HG03432 (cell line): ENCODE results near the gene TMEM150A.
"Not testable (repeated sequence)": the region's sequence is repeated elsewhere in the genome, so short reads cannot be mapped to it uniquely, and the experiment has no call there.

Experiments used
- ATAC-seq: cut with Tn5 transposase; IDR thresholded peaks from one replicate; pipeline ENCODE4 v1.9.1; 2021; ENCODE audit warnings: mild to moderate bottlenecking, moderate library complexity; ENCODE audit not compliant: unreplicated experiment

The TMEM150A gene

DNA sequence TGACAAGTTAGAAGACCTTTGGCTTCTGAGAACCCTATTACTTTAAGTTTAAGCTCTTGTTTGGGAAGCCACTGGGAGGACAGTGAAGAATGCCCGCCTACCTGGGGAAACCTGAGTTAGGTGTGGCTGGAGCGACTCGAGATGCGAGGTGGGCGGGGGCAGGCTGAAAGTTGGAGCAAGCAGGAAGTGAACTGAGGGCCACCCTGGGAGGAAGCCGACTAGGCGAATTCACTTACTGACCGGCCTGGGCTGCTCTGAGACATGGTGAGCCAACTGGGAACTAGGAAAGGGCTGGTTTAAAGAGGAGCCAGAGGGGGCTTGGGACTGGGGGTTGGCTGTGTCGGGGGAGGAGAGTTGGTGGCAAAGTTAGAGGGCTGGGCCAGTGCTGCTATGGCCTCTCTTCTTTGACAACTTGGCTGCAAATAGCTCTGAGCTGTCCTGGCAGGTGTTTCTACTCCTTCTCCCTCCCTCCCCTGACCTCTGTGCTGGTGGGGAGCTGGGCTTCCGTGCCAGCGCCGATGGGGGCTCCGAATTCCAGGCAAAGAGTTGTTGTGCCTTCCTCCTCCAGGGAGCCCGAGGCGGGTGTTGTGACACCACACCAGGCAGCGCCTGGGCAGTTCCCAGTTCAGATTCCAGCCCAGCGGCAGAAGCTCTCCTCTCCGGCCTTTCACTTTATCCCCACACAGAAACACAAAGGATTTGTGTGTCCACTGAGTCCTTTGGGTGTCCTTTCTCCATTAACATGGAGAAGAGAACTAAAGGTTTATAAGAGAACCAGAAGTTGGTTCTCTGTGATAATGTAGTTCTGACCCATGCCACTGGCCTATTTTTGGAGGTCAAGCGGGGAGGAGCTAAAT, 24.9 kb downstream of the TMEM150A start, which contains the start of gene VAMP8:
VAMP8 (plus strand) TSS at position 201 of the 857 bp plus-strand sequence; CDS start at position 262, 61 bp downstream.
- peak; percentile 67 for ATAC-seq

DNA sequence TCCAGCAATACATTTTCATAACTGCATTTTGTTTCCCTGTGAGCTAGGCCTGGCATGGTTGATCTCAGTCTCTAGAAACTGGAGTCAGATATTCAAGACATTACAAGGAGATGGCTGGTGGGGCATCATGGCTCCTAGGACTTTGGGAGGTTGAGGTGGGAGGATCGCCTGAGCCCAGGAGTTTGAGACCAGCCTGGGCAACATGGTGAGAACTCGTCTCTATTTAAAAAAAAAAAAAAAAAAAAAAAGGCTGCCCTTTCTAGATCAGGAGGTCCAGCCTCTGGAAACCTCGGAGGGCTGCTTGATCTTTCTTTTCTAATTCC, 25.5 kb downstream of the TMEM150A start:
- ATAC-seq: no peak

DNA sequence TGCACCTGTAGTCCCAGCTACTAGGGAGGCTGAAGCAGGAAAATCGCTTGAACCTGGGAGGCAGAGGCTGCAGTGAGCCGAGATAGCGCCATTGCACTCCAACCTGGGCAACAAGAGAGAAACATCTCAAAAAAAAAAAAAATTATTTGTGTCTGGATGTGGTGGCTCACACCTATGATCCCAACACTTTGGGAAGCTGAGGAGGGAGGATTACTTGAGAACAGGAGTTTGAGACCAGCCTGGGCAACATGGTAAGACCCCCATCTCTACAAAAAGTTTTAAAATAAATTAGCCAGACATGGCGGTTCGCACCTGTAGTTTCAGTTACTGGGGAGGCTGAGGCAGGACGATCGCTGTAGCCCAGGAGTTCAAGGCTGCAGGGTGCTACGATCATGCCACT, 26.8 kb downstream of the TMEM150A start:
- no peak for ATAC-seq

DNA sequence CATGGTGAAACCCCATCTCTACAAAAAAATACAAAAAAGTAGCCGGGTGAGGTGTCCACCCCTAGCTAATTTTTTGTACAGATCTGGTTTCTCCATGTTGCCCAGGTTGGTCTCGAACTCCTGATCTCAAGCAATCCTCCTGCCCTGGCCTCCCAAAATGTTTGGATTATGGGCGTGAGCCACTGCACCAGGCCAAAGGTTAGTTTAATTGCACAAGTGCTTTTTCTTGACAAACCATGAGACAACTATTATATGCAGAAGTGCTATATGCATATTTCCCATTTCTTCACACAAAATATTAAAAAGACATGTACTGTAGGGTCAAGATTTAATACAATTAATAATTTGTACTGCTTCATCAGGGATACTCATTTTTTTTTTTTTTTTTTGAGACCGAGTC, 36.2 kb downstream of the TMEM150A start:
- no peak for ATAC-seq

DNA sequence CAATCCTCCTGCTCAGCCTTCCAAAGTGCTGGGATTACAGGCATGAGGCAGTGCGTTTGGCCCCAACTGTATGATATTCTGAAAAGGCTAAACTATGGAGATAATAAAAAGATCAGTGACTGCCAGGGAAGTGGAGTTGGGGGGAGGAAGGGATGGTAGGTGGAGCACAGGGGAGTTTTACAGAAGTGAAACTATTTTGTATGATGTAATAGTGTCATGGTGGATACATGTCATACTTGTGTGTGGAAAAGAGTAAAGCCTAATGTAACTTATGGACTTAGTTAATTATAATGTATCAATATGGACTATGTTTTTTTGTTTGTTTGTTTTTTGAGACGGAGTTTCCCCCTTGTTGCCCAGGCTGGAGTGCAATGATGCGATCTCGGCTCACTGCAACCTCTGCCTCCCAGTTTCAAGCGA, 38.3 kb downstream of the TMEM150A start:
- no peak for ATAC-seq

DNA sequence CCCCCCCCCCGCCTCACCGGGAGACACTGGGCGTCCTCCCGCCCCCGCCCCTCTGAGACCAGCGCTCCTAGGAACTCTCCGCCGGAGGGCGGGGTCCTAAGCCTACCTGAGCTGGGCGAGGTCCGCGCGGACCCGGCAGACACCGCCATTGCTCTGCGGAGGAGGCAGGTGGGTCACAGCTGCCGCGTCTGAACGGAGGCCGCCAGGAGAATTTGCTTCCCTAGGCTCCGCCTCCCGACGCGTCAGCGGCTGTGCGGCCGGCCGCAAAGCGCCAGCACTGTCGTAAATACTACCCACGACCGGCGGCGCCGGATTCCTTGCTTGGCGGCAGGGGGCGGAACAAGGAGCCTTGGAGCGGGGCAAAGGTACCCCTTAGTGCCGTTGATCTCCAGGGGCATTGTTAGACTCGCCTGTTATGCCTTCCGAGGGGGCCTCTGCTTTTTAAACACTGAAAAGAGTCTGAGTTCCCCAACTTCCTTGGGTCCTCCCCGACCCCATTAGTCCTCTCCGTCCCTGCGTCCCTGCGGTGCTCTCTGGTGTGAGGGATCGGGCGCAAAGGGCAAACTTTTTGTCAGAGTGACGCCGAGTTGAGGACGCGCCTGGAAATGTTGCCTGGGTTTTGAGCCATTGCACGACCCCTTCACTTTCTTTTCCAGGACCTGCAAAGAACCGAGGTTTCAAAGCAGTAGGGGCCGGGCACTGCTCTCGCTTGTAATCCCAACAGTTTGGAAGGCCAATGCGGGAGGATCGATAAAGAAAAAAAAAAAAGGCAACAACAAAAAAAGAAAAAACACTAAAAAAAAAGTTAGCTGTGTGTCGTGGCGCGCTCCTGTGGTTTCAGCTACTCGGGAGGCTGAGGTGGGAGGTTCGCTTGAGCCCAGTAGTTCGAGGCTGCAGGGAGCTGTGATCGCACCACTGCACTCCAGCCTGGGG, 41.0 kb downstream of the TMEM150A start, which contains the start of gene GGCX:
GGCX (minus strand) TSS at position 214 of the 933 bp plus-strand sequence; CDS start at position 149, 65 bp downstream.
- peak; percentile 94 for ATAC-seq

DNA sequence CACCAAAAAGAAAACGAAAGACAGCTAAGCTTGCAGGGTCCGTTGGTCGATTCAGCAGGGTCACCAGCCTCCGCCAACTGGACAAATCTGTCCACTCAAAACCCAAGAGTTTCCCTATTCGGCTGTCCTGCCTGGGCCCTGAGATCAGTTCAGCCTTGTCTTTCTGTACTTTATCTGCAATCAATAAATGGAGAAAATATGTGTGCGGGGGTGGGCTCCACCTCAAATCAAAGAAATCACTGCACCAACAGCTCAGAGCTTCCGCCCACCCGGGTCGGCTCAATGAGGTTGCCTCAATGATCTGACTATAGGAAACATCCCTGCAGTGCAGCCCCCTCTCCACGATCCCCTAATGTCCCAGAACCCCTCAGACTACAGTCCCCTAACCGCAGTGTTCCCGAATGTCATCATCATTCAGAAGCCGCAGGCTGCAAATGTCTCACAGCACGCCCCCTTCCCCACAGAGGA, 41.7 kb downstream of the TMEM150A start:
- ATAC-seq: peak; percentile 27

DNA sequence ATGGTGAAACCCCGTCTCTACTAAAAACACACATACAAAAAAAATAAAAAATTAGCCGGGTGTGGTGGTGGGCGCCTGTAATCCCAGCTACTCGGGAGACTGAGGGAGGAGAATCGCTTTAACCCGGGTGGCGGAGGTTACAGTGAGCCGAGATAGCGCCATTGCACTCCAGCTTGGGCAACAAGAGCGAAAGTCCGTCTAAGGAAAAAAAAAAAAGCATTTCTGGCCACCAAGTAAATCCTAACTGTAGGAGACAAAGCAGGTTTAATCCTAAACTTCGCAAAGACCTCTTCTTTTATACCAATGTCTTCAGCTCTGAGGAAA, 42.1 kb downstream of the TMEM150A start:
- not testable (repeated sequence) for ATAC-seq

DNA sequence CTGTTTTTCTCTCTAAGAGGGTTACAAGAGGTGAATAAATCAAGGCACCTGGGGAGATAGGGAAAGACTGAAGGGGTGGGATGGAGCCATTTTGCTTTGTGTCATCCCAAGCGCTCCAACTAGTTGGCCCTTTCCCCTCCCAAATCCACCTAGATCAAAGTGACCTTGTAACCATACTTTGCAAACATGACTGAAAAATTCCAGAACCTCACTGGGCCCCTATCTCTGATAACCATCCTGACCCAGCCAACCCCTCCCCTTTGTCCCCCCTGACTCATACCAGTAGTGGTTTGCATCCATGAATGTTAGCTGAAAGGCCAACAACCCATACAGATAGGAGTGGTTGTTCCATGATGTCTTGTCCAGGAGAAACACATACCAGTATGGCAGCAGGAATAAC, 44.3 kb downstream of the TMEM150A start:
- no peak for ATAC-seq

DNA sequence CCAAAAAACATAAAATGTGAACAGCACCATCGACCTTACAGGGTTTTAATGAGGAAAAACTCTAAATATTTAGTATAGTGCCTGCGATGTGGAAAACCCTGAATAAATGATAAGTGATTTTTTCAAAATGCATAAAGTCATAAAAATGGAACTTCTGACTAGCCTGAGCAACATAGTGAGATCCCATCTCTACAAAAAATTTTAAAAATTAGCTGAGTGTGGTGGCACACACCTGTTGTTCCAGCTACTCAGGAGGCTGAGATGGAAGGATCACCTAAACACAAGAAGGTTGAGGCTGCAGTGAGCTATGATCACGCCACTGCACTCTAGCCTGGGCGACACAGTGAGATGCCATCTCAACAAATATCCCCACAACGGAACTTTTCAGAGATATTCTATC, 45.4 kb downstream of the TMEM150A start:
- ATAC-seq: no peak

DNA sequence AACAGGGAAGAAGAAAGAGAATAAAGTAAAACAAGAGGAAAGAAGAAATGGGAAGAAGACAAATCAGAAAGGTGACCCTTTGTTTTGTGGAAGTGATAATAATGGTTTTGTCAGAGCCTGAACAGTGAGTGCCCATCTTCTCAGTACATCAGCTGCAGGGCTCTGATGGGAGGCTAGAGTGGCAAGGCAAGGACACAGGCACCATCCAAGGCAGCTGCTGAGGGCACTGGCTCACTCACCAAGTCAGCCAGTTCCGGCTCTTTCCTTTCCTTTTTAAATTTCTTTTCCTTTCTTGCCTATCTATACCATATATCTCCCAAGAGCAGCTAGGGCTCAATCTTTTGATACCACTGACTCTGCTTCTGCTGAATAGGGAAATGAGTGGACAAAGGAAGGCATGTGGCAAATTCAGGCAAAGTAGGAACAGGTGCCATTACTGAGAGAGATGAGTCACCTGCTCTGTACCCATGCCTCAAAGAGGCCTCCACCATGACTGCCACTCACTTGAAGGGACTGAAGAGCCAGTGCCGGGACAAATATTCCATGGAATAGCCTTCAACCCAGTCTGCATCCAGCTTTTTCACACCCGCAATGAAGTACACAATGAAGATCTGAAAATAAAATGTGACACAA, 47.4 kb downstream of the TMEM150A start:
- ATAC-seq: no peak

DNA sequence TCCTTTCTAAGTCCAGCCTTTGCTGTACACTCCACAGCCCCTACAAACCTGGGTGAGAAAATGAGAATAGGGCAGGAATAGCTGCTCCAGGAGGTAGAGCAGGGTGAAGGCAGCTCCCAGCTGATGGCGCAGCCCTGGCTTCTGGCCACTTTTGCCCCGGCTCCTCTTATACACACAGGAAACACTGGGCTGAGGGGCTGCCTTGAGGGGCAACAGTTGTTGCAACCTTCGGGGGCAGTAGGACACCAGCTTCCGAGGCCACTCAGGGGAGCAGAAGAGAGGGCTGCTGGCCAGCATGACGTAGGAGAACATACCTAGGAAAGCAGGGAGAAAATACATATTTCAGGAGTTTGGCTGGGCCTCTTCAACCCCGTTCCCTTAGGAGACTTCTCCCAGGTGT, 49.3 kb downstream of the TMEM150A start:
- ATAC-seq: no peak

DNA sequence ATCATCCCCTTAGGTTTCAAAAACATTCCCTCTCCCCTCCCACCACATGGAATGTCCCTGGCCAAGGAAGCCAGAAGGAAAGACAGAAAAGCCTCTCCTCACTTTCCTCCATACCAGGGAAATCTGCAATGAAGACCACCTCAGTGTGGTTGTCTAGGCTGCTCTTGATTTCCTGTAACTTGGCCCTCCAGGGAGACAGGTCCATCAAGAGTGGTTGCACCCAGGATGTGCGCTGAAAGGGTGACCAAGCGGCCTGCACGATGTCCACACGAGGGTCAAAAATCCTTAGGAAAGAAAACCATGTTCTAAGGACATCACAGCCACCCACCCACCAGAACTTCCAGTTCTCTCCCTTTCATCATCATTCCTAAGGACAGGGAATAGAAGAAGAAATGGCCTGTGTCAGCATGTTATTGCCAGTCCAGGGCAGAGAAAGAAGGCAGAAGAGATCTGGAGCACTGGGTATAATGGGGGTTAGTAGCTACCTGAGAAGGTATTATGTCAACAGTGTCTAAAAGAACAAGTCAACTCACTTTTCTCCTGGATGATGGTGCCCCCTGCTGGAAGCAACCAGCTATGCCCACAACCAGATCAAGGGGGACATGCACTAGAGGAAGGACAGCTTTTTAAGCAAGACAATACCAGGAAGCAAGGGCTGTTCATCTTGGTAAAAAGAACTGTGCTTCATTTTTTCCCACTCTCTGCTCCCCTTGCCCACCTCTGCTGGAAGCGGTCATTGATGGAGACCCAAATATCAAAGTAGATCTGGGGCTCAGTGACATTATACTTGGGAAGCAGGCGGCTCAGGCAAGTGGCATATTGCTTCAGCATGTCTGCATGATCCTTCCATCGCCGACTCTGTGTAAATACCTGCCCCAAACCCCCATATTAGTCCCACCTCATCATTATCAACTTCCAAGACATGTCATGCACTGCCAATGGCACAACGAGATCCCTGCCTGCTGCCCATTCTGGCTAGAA, 50.5 kb downstream of the TMEM150A start:
- peak; percentile 70 for ATAC-seq

DNA sequence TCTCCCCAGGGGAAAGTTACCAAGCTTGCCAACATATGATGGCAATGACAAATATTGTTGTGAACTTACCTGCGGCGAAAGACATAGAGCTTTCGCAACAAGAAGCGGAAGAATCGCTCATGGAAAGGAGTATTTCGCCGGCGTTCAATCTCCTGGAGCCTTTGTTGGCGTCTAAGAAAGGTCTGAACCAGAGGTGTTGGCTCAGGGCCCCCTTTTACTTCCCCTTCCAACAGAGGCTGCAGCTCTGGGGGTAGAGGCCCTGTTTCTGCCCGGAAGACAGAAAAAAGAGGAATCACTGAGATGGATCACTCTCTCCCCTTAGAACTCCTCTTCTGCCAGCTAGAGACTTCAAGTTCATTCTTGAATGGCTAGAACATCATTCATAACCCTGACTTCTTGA, 52.0 kb downstream of the TMEM150A start:
- no peak for ATAC-seq

DNA sequence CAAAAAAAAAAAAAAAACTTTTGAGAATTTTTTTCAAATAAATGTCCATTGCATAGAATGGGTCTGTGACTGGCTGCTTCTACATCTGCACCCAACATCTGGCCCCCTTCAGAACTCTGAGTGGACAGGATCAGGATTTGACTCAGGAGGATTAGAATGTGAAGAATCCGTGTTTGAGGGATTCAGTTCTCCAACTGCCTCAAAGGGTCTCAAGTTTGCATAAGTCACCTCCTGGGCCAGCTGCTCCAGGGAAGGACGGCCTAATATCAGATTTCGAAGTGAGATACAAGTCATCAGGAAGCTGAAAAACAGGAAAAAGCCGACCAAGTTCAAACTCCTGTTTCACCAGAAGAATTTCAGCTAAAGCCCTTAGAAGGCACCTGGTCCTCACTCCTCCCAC, 52.7 kb downstream of the TMEM150A start:
- no peak for ATAC-seq

DNA sequence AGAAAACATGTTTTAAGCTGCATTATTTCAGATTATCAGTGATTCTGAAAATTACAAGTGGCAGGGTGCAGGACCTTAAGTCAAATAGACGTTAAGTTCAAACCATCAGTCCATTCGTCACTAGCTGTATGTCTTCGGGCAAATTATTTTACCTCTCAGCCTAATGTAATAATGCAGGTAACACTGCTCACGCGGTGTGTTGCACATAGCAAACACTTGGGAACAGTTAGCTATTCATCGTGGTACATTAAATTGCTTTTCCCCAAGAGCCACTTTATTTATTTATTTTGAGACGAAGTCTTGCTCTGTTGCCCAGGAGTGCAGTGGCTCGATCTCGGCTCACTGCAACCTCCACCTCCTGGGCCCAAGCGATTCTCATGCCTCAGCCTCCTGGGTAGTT, 53.4 kb downstream of the TMEM150A start:
- no peak for ATAC-seq

DNA sequence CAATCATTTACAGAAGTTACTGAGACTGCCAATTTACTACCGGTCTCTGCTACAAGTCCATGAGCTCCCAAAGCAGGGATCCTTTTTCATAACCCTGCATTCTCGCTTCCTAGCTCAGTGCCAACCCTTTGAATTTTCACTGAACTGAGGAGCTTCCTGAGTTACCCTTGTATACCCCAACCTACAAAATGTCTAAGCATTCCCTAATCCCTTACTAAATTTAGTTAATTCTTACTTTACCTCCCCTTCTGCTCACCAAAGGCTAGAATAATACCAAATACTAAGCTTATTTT, 53.9 kb downstream of the TMEM150A start:
- ATAC-seq: no peak
